Activated T-helper 2 cell treated with anti-CD3 and anti-CD28 coated beads, Interferon-gamma antibody, Interleukin-2, Interleukin-4, amounts not matched to agents 10 μg/mL and 5 μg/mL and 100 μg/mL, durations not matched to agents 14 hours and 24 hours and 36 hours (primary cell): ENCODE data around the gene MOB1B. TPM values are rescaled to one million over a fixed set of nuclear protein-coding genes. Genes with fewer than 3 reads are reported as not detected.
A peak's percentile ranks its signal among the peaks of the same experiment; 100 is the strongest.

Experiments used
- DNase-seq: peaks from one replicate; pipeline ENCODE4 v3.0.0; 2021; ENCODE audit warnings: low spot score
- H3K27ac Mint-ChIP-seq: one replicate; pipeline ENCODE4 v1.8.0; 2021; ENCODE audit warnings: mixed read lengths
- H3K27me3 Mint-ChIP-seq: one replicate; pipeline ENCODE4 v1.8.0; 2021; ENCODE audit warnings: low read depth, mixed read lengths
- H3K36me3 Mint-ChIP-seq: one replicate; pipeline ENCODE4 v1.8.0; 2021; ENCODE audit warnings: low read depth, mixed read lengths
- H3K4me1 Mint-ChIP-seq: one replicate; pipeline ENCODE4 v1.8.0; 2021; ENCODE audit warnings: low read depth, mixed read lengths
- H3K4me3 Mint-ChIP-seq: one replicate; pipeline ENCODE4 v1.8.0; 2021; ENCODE audit warnings: low read depth, mild to moderate bottlenecking, moderate library complexity, mixed read lengths
- H3K9me3 Mint-ChIP-seq: one replicate; pipeline ENCODE4 v1.8.0; 2021; ENCODE audit warnings: mixed read lengths
- intact Hi-C: fragments of 100-400 bp; cut with micrococcal nuclease; formaldehyde crosslinking; loops from one replicate; pipeline ENCODE4 v1.15.1; 2023
- total RNA-seq: library from RNA; stranded (reverse); gene quantifications from 2 replicates; pipeline ENCODE4 v1.2.3, GENCODE V29; 2022

MOB1B gene
- 27.0 and 28.1 TPM in 2 replicates for total RNA-seq

DNA sequence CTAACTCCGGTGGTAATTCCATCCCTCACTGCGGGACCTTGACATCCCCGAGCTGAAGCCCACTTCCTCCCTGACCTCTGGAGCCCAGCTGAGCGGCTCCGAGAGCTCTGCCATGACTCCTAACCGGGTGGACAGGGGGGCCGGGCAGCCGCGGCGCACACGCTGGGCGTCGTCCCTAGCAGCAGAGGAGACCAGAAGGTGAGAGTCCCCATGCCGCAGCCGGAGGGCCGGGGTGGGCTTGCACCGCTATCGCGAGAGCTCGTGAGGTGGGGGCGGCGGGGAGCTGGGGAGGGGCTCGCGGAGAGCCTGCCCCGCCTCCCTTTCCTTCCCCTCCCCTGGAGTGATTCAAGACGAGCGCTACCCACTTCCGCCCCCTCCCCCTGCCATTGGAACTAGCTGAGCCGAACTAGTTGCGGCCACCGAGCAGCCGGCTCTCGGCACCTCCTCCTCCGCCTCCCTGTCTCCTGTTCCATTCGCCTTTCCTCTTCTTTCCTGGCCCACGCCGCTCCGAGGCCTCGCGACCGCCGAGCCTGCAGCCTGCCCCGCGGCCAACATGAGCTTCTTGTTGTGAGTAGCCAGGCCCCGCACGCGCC, at the start of gene MOB1B:
Gene MOB1B, plus strand, starts transcription at position 386 of the 593 bp plus-strand sequence. Its CDS starts 168 bp downstream, at position 554.
- no peaks in the 10 kb centered on the region for H3K27me3 Mint-ChIP-seq

DNA sequence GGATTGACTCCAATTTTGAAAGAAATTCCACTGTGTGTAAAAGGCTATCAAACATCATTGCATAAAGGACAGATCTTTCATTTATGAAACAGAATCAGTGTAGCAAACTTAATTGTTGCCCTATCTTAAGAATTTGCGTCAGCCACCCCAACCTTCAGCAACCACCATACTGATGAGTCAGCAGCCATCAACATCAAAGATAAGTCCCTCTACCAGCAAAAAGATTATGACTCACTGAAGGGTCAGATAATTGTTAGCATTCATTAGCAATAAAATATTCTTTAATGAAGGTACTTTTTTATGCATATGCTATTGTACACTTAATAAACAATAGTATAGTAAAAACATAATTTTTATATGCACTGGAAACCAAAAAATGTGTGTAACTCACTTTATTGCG, 46.7 kb upstream of the MOB1B start:
- H3K27ac Mint-ChIP-seq: no peak overlapping the region
- H3K4me1 Mint-ChIP-seq: peaks cover 1% of the 10 kb centered on the region
- no peaks in the 10 kb centered on the region for H3K36me3 Mint-ChIP-seq
- DNase-seq: no peak
- intact Hi-C loops: no loop called here
- H3K9me3 Mint-ChIP-seq: no peaks in the 10 kb centered on the region
- no peak overlapping the region for H3K4me3 Mint-ChIP-seq
- no peaks in the 10 kb centered on the region for H3K27me3 Mint-ChIP-seq

More for the DNA sequence above, at the start of gene MOB1B:
- H3K4me1 Mint-ChIP-seq: peaks cover 20% of the 10 kb centered on the region
- H3K9me3 Mint-ChIP-seq: no peaks in the 10 kb centered on the region
- peaks cover 19% of the 10 kb centered on the region for H3K36me3 Mint-ChIP-seq
- intact Hi-C loops: loop anchor here (1.0 to 10.0 kb wide), 7 partner anchors 25 to 215 kb away; partner anchors contain the start of genes DCK, GRSF1 and UTP3
- peak; percentile 81 for DNase-seq
- peak within 1 kb of the TSS; percentile 99 for H3K4me3 Mint-ChIP-seq
- H3K27ac Mint-ChIP-seq: peak within 1 kb of the TSS; percentile 86

- no peaks in the 10 kb centered on the region for H3K9me3 Mint-ChIP-seq
- H3K4me3 Mint-ChIP-seq: no peak overlapping the region
- no peak for DNase-seq
- H3K27me3 Mint-ChIP-seq: no peaks in the 10 kb centered on the region
- H3K27ac Mint-ChIP-seq: no peak overlapping the region
- no peaks in the 10 kb centered on the region for H3K36me3 Mint-ChIP-seq
- H3K4me1 Mint-ChIP-seq: peaks cover 8% of the 10 kb centered on the region
- intact Hi-C loops: no loop called here
Observed at GRCh38 chr4:70858454-70858853, 43.7 kb upstream of the MOB1B start.

- no peaks in the 10 kb centered on the region for H3K36me3 Mint-ChIP-seq
- H3K27me3 Mint-ChIP-seq: no peaks in the 10 kb centered on the region
- DNase-seq: no peak
- intact Hi-C loops: no loop called here
- H3K4me3 Mint-ChIP-seq: no peak overlapping the region
- peaks cover 10% of the 10 kb centered on the region for H3K4me1 Mint-ChIP-seq
- H3K9me3 Mint-ChIP-seq: no peaks in the 10 kb centered on the region
- H3K27ac Mint-ChIP-seq: no peak overlapping the region
Observed at GRCh38 chr4:70859066-70859465, 43.1 kb upstream of the MOB1B start.

- Mint-ChIP-seq H3K27me3 (no peaks in the 10 kb centered on the region), H3K36me3 (no peaks in the 10 kb centered on the region), H3K9me3 (no peaks in the 10 kb centered on the region), H3K4me3 (no peak overlapping the region), H3K4me1 (peaks cover 10% of the 10 kb centered on the region), H3K27ac (peak overlapping the region; percentile 59)
- intact Hi-C loops: loop anchor here (1.0 to 5.0 kb wide), 2 partner anchors 20 to 39 kb away; partner anchors contain the start of gene MOB1B
- DNase-seq: no peak
Observed at GRCh38 chr4:70863099-70863790, 38.9 kb upstream of the MOB1B start.

DNA sequence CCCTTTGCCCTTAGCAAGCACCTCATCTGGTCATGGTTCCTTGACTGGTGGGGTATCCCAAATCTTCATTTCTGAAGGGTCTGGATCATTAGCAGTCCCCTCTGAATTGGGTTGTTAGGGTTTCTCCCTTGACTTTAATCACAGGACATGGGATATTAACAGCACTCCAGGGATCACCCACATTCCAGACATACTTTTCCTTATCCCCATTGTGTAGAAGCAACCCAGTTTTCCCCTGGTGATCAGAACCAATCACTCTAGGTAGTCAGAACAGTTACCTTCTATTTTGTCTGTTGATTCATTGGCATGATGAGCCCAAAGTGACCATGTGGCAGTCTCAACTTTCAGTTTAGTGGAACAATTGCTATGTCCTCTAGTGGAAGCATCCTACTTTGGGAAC, 33.4 kb upstream of the MOB1B start:
- intact Hi-C loops: no loop called here
- no peak overlapping the region for H3K27ac Mint-ChIP-seq
- H3K27me3 Mint-ChIP-seq: peaks cover 2% of the 10 kb centered on the region
- H3K9me3 Mint-ChIP-seq: no peaks in the 10 kb centered on the region
- peaks cover 2% of the 10 kb centered on the region for H3K4me1 Mint-ChIP-seq
- H3K36me3 Mint-ChIP-seq: no peaks in the 10 kb centered on the region
- H3K4me3 Mint-ChIP-seq: no peak overlapping the region
- DNase-seq: no peak

DNA sequence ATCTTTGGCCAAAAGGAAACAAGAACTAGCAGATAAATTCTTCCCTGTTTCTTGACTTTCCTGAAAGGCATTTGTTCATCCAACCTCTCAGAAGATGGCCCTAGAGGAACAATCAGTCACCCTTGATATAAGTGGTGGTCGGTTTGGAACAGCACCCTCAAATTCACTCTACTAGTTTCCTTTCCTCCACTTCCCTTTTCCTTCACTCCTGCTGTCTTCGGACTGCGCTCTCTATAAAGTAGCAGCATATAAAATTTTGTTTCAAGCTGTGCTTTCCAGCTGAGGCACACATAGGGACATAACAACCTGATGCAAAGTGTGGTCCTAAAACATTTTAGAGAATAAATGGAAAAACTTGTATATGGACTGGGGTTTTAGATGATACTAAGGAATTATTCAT, 29.0 kb upstream of the MOB1B start:
- intact Hi-C loops: no loop called here
- Mint-ChIP-seq H3K4me3 (no peak overlapping the region), H3K27me3 (peaks cover 2% of the 10 kb centered on the region), H3K4me1 (peaks cover 2% of the 10 kb centered on the region), H3K27ac (no peak overlapping the region), H3K36me3 (no peaks in the 10 kb centered on the region), H3K9me3 (no peaks in the 10 kb centered on the region)
- no peak for DNase-seq

DNA sequence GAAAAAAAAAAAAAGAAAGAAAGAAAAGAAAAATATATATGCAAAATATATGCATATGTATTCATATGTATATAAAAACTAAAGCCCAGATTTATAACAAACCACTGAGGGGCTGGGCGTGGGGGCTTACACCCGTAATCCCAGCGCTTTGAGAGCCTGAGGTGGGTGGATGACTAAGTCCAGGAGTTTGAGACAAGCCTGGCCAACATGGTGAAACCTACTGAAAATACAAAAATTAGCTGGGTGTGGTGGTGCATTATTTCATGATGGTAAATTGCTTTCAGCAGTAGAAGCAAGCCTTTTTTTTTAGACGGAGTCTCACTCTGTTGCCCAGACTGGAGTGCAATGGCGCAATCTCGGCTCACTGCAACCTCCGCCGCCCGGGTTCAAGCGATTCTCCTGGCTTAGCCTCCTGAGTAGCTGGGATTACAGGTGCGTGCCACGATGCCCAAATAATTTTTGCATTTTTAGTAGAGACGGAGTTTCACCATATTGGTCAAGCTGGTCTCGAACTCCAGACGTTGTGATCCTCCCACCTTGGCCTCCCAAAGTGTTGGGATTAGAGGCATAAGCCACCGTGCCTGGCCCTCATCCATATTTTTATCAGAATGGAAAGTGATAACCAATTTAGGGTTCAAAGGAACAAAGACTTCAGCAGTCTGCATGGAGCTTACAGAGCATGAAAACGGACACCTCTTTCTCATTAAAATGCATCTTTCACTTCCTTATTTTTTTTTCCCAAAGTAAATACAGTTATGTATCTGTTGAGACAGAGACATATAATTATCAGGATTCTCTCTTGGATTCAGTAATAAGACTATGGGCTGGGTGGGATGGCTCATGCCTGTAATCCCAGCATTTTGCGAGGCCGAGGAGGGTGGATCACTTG, 27.7 kb upstream of the MOB1B start:
- Mint-ChIP-seq H3K27me3 (no peaks in the 10 kb centered on the region), H3K36me3 (no peaks in the 10 kb centered on the region), H3K27ac (no peak overlapping the region), H3K9me3 (no peaks in the 10 kb centered on the region), H3K4me1 (no peaks in the 10 kb centered on the region), H3K4me3 (no peak overlapping the region)
- intact Hi-C loops: no loop called here
- no peak for DNase-seq

- no peaks in the 10 kb centered on the region for H3K9me3 Mint-ChIP-seq
- H3K27ac Mint-ChIP-seq: no peak overlapping the region
Observed at GRCh38 chr4:70877556-70877955, 24.6 kb upstream of the MOB1B start.

GRCh38 chr4:70880739-70881138, 21.4 kb upstream of the MOB1B start:
- Mint-ChIP-seq H3K36me3 (no peaks in the 10 kb centered on the region), H3K27me3 (peaks cover 8% of the 10 kb centered on the region), H3K27ac (no peak overlapping the region), H3K9me3 (no peaks in the 10 kb centered on the region), H3K4me1 (no peaks in the 10 kb centered on the region), H3K4me3 (no peak overlapping the region)
- DNase-seq: no peak
- intact Hi-C loops: no loop called here

More at GRCh38 chr4:70877556-70877955, 24.6 kb upstream of the MOB1B start:
- H3K4me3 Mint-ChIP-seq: no peak overlapping the region
- H3K4me1 Mint-ChIP-seq: no peaks in the 10 kb centered on the region
- intact Hi-C loops: no loop called here
- no peak for DNase-seq
- H3K27me3 Mint-ChIP-seq: peaks cover 5% of the 10 kb centered on the region
- no peaks in the 10 kb centered on the region for H3K36me3 Mint-ChIP-seq

DNA sequence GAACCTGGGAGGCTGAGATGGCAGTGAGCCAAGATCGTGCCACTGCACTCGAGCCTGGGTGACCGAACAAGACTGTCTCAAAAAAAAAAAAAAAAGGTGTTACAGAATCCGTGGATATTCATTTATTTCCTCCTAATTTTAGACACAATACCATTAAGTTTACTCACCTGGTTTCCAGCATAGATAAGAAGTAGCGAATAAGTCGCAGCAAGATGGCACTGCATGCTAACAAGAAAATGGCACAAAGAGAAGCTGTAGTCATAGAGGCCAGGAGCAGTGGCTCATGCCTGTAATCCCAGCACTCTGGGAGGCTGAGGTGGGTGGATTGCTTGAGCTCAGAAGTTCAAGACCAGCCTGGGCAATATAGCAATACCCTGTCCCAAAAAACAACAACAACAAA, 17.0 kb upstream of the MOB1B start:
- no peaks in the 10 kb centered on the region for H3K36me3 Mint-ChIP-seq
- no peaks in the 10 kb centered on the region for H3K9me3 Mint-ChIP-seq
- peaks cover 11% of the 10 kb centered on the region for H3K27me3 Mint-ChIP-seq
- H3K4me3 Mint-ChIP-seq: no peak overlapping the region
- no peak for DNase-seq
- H3K4me1 Mint-ChIP-seq: no peaks in the 10 kb centered on the region
- intact Hi-C loops: no loop called here
- no peak overlapping the region for H3K27ac Mint-ChIP-seq

DNA sequence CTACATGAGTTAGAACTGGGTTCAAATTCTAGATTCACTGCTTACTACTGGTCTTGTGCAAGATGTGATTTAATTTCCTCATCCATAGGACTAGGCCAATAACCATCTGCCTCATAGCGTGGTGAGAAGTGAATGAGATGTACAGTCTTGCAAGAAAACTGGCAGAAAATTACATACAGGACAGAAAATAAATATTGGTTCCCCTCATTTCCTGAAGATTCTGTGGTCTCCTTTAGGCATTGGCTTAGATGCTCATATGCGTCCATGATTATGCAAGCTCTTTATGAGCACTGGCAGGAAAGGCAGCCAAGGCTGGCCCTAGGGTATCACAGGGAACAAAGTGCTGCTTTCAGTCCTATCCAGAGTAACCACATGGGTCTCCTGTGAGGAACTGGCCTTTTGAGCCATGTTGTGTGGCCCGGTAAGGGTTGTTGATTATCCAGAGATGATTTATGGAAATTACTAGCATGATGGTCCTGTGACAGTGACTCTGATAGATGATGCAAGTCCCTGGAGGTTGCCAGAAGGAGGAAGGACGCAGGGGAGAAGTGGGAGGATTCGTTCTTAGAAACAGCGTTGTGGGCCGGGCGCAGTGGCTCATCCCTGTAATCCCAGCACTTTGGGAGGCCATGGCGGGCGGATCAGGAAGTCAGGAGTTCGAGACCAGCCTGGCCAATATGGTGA, 9.9 kb upstream of the MOB1B start:
- no peak for DNase-seq
- no peaks in the 10 kb centered on the region for H3K4me1 Mint-ChIP-seq
- H3K27me3 Mint-ChIP-seq: peaks cover 3% of the 10 kb centered on the region
- no peaks in the 10 kb centered on the region for H3K36me3 Mint-ChIP-seq
- H3K27ac Mint-ChIP-seq: no peak overlapping the region
- no peaks in the 10 kb centered on the region for H3K9me3 Mint-ChIP-seq
- intact Hi-C loops: no loop called here
- H3K4me3 Mint-ChIP-seq: no peak overlapping the region
